Mammary microvascular endothelial cell (primary cell): ENCODE measurements around the gene NPHP4. TPM values are rescaled to one million over a fixed set of nuclear protein-coding genes. Genes with fewer than 3 reads are reported as not detected.

Source experiments
- total RNA-seq: library from RNA; depleted of rRNA; stranded (reverse); fragments of >200 nt; gene quantifications from 2 replicates; pipeline ENCODE4 v1.2.3, GENCODE V29; 2015

NPHP4 gene
- total RNA-seq: 3.3 and 4.9 TPM in 2 replicates

DNA sequence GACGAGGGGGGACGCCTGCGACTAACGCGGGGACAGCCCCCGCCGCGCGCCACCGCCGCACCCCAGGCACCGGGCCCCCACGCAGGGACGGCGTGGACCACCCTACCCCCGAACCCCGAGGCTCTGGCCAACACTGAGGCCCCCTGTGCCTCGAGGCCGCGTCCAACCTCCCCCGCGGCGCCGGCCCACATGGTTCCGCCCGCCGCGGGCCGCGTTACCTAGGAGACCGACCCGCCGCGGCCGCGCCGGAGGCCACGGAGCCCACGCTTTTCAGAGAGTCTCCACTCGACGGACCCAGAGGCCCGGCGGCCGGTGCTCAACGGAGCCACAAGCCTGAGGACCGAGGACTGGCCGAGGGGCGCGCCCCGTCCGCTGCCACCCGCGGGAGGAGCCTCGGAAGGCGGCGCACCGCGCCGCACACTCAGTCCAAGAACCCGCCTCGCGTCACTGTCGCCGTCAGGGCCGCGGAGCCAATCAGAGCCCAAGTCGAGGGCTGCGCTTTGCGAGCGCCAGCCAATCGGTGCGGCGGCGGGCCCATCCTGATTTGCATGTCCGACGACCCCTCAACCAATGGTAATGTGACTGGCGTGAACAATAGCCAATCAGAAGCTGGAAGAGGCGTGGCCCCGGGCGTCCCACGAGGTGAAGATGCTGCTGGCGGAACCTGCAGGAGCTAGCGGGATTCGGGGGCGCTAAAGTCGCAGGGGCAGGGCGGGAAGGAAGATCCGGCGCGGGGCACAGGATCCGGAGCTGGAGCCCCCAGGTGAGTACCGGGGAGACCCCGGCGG, at the start of gene NPHP4:
NPHP4 (minus strand) TSS at position 400 of the 788 bp plus-strand sequence. CDS start 6,136 bp downstream, outside the sequence.

Other genes with a start within 250 kb of the NPHP4 start
- gene KCNAB2, start 53.5 kb upstream of the NPHP4 start, total RNA-seq: 0.53 and 0.69 TPM in 2 replicates
- gene CHD5, start 187.9 kb upstream of the NPHP4 start, total RNA-seq: not detected in 2 replicates
- gene RPL22, start 207.2 kb upstream of the NPHP4 start, total RNA-seq: 124 and 140 TPM in 2 replicates
- 14.6 and 24.4 TPM in 2 replicates for gene RNF207, start 213.7 kb upstream of the NPHP4 start, total RNA-seq
- 84.4 and 89.4 TPM in 2 replicates for gene ICMT, start 243.5 kb upstream of the NPHP4 start, total RNA-seq